Limb (tissue), 2 donors: Measurements from ENCODE around the gene MRNIP.

Experiments used
- DNase-seq, 2 donors: peaks; one replicate each; pipeline ENCODE4 v3.0.0-alpha.2; 2016; ENCODE audit errors: extremely low spot score in 2 of 2

The MRNIP gene, protein sequence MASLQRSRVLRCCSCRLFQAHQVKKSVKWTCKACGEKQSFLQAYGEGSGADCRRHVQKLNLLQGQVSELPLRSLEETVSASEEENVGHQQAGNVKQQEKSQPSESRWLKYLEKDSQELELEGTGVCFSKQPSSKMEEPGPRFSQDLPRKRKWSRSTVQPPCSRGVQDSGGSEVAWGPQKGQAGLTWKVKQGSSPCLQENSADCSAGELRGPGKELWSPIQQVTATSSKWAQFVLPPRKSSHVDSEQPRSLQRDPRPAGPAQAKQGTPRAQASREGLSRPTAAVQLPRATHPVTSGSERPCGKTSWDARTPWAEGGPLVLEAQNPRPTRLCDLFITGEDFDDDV

DNA sequence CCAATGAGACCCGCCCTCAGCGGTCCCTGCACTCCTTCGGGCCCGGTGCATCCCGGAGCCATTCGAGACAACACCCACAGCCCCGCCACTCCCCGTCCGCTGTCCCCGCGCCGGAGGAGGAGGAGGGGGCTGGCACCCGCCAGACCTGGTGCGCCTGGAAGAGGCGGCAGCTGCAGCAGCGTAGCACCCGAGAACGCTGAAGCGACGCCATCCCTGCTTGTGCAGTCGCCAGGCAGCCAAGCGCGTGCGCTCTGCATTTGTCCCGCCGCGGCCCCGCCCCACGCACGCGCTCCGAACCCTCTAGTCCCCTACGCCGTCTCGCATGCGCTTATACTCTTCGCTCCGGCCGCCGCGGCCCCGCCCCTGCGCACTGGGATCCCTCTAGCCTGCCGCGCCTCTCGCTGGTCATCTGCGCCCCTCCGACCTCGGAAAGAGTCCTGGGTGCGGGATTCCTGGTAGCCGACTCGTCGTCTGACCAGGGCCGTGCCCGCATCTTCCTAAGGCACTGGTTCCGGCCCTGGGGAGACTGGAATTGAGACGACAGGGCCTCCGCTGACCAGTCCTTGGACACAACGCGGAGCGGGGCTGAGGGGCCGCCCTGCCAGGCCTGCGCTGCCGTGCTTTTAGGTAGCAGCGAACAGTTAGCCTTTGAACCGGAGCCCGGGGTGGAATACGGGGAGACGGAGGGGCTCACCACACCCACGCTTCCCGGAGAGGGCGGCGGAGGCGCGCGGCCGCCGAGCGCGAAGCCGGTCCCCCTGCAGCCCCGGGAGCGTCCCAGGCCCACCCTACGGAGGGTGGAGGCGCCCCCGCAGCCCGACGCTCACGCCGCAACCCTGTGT lies at the start of gene MRNIP:
MRNIP (minus strand) TSS at position 232 of the 842 bp plus-strand sequence; CDS start at position 211, 21 bp downstream.
- peak; percentile 96 to 97 for DNase-seq

DNA sequence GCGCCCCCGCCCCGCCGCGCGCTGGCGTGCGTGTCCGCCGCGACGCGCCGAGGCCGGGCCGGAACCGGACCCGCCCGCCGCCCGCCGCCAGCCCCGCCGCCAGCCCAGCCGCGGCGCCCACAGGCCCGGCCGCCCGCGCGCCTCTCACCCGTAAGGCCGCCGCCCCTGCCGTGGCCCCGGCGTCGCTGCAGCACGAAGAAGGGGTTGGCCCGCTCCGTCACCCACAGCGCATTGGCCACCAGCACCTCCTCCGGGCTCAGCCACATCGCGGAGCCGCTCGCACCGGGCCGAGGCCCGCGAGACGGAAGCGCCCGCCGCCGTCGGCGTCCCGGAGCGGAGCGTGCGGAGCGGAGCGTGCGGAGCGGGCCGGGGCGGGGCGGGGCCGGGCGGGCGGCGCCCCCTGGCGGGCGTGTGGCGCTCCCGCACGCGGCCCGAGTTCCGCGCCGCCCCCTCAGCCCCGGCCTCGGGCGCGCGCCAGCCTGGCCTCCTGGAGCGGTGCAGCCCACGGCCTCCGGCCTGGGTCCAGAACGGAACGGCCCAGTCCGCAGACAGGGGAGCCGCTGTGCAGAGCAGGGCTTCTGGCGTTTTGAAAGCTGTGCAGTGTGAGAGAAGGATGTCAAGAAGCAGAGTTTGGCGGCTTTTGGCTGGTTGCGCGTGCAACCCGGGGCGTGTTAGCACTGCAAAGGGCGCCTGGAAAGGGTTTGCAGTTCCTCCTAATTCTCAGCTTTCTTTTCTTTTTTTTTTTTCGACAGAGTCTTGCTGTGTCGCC lies 49.1 kb upstream of the MRNIP start, which contains the start of gene TBC1D9B:
TBC1D9B (minus strand) TSS at position 342 of the 769 bp plus-strand sequence; CDS start at position 266, 76 bp downstream.
- DNase-seq, result peak; percentile 71 to 85

DNA sequence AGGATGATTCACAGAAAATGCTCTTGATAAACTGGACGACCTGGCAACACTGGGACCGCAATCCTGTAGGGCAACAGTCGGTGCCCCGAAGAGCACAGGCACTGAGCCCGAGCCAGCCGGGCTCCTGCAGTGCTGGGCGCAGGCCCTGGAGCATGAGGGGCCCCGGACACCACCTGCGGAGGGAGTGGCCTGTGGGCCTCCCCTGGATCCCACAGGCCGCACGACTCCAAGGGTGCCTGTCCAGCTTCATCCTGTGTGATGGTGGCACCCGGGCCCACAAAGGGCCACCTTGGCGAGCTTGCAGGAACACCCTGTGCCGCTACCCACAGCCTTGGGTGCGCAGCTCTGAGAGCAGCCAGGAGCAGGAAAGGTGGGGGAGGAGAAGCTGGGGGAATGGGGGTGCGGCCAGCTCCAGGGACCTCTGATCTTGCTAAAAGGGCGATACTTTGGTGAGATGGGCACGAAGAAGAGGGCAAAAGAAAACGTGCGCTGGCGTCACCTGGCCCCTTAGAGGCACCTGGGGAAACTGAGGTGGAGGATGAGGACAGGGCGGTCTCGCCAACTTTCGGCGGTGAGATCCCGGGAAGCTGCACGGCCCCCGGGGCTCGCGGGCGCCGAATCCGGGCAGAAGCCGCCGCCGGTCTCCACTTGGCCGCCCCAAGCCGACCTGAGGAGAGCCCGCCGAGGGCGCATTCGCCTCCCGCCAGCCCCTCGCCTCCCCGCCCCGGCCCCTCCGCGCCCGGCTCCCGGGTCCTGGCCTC lies 48.4 kb upstream of the MRNIP start:
- DNase-seq, result peak in 1 of 2 donors; percentile 46

DNA sequence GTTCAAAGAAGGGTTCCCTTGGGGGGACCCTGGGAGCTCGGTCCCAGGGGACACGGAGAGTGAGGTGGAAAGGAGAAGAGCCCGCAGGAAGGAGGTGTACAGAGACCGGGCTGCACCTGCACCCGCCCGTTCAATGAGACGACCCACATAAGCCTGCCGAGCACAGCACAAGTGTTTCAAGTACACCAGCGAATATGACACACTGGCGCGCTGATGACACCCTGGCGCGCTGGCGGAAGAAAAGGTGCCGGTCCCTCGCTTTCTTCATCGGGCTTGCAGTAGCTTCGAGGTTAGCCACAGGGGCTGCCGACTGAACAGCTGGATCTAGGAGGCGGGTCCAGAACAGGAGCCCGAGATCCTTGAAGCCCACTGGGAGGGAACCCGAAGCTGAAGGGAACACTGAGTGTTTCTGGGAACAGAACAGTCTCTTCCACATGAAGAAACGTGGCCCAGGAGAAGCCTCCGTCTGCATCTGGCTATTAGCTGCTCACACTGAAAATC lies 47.7 kb upstream of the MRNIP start:
- DNase-seq, result no peak

DNA sequence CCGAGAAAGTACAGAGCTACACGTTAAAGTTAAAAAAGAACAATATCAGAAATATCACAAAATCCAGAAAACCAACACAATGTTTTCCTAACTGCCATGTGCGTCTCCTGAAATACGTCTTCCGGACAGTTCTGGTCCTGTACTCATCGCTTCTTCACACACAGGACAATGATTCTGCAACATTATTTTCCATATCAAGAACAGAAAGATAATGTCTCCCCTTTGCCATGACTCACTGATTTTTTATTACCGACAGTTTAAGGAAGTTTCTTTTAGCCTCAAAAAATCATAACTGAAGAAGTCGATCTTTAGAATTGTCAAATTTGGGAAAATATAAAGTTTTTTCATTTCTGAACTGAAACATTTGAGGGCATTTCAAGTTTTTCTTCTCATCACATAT lies 46.5 kb upstream of the MRNIP start:
- DNase-seq, result no peak

DNA sequence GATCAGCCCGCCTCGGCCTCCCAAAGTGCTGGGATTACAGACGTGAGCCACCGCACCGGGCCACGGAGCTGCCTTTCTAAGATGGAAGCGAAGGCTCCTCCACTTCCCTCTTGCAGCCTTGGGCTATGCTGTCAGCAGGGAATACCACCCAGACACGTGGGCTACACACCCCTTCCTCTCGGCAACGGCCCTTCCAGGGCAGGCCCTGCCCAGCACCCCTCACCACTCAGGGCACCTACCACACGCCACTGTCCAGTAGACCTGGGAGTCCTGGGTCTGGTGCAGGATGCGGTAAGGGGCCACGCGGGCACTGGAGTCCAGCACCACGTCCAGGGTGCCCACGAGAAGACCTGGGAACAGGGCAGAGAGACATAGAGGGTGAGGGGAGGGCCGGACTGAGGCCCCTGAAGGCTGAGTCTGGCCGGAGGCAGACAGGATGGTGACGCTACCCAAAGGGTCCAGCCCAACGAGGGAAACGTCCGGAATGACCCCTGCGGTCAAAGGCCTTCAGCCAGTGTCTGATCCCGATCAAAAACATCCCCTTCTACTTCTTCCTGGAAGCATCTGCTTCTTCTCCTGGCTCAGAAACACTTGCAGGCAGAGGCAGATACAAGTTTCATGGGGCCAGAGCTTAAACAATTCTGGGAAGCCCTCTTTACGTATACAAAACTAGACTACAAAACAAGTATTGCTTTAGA lies 46.0 kb upstream of the MRNIP start:
- no peak for DNase-seq

DNA sequence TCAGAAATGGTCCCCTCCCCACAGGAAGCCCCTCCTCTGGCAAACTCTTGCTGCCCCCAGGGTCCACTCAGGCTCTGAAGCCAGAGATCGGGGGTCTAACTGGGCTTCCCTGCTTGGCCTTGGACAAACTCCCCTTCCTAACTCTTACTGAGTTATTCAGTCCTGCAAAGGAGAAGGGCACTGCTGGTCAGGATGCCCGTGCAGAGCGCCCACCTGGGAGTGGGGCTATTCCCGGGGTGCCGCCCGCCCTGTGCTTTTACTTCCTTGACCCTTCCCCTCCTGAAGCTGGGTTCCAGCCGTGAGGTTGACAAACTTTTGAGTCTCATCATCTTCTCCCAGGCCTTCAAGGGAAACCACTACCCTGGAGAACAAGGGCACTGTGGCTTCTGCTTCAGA lies 44.1 kb upstream of the MRNIP start:
- no peak for DNase-seq

DNA sequence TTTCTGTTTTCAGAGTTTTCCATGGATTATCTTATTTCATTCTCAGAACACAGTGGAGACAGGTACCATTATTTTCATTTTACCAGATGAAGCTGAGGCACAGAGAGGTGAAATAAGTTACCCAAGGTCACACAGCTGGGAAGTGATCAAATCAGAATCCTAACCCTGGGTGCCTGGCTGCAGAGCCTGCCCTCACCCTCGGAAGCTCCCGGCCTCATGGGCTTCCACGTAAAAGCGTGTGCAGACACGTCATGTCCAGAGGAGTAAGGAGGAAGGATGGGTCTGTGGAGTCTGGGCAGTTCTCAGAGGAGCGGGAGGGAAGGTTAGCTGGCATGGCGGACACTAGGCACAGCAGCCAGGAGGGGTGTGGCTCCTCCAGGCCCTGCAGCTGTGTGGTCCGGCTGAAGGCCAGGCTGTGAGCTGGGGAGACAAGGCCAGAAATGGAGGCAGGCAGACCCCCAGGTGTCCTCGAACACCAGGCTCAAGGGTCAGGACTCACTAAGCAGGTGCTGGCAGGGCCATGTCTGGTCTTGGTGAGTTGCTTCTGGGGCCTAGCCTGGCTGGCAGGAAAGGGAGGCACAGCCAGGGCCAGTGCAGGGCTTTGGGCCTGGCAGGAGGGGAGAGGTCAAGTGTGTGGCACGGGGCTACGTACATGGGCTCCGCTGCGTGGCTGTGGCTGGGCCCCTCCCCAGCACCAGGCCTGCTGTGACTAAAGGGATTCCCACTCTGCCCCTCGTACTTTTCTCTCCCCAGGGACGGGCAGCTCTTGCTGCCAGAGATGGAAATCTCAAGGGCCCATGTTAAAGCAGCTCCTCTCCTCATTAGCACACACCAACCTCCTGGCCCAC lies 43.5 kb upstream of the MRNIP start:
- DNase-seq, result no peak

DNA sequence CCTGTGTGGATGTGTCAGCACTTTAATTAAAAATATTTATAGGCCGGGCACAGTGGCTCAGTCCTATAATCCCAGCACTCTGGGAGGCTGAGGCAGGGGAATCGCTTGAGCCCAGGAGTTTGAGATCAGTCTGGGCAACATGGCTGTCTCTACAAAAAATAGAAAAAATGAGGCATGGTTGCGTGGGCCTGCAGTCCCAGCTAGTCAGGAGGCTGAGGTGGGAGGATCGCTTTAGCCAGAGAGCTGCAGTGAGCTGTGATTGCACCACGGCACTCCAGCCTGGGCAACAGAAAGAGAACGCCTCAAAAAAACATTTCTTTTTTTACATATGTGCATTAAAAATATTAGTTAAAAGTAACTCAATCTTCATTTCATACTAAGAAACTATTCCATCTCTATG lies 42.8 kb upstream of the MRNIP start:
- DNase-seq, result no peak

DNA sequence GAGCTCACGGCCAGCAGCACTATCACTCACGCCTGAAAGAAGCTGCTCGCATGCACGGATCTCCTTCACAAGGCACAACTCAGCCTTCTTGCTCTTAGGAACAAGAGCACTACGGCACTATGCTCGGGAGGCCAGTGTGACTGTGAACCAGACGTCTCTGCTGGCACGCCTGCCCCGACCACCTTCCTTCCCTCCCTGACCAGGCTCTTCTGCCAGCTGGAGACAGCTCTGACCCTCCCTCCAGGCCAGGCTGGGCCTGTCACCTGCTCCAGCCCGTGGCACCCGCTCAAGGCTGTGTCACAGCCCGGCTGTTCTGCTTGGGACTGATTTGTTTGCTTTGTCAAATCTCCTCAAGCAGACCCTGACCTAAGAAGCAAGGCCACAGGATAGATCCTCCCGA lies 42.1 kb upstream of the MRNIP start:
- DNase-seq, result no peak

DNA sequence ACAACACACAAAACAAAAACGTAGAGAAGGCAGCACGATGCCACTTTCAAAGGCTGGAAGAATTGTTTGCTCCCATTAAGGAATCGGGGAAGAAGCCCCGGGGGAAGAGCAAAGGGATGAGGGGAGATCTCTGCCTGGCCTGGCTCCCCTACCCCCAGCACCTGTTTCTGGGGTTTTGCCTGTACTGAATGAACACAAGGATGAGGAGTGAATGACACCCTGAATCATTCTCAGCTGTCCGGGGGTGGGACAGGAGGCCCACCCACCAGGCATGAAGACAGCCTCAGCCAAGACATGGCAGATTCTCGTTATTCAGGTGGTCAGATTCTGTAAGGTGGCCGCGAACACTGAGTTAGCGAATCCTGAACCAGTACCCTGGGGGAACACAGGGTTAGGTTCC lies 41.6 kb upstream of the MRNIP start:
- no peak for DNase-seq

DNA sequence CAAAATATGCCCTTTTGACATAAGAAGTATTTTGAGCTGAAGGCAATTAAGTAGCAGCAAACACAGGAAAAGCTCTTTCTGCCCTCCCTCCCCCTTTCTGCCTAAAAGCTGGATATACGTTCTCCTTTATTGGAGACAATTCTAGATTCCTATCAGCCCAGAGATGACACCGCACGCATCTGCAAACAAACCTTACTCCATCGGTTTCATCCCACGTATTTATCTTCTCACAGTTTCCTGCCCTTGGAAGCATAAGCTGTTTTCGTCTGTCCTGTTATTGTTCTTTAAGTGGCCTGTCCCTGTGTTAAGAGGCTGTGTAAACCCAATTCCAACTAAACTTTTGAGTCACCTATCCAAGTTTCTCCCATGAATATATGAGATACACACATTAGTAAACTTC lies 37.2 kb upstream of the MRNIP start:
- DNase-seq, result no peak

DNA sequence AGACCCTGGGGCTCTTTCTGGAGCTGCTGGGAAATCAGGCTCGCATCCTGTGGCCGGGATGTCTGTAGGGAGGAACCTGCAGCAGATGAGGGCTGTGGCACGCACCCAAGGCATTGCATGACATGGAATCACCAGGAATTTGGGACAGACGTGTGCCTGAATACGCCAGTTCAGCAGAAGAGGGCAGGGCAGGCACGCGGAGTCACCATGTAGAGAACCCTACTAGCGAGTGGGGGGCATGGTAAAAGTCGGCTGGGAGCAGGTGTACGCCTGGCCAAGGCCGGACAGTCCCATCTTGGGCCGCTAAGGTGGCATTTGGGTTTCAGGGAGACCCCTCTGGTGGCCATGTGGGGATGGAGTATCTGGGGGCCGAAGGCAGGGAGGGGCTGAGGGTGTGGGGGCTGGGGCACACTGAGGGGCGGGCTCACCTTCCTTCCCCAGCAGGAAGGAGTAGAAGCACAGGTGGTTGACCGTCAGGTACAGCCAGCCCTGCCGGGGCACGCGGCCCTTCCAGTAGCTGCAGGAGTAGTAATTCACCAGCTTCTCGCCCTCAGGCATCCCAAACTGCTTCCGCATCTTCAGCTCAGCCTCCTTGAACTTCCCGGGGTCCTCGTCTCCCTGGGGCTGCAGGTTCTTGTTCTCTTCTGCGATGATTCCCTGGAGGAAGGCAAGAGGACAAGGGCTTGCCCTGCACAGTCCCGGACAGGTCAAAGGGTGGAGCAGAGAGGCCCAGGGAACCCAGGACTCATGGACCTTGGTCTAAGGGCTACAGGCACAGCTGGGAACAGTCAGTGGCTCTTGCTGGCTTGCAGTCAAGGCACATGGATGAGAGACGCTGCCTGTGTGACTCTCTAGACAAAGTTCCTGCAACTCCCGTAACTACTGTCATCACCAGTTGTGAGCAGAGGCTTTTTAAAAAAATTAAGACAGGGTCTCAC lies 35.6 kb upstream of the MRNIP start:
- no peak for DNase-seq

DNA sequence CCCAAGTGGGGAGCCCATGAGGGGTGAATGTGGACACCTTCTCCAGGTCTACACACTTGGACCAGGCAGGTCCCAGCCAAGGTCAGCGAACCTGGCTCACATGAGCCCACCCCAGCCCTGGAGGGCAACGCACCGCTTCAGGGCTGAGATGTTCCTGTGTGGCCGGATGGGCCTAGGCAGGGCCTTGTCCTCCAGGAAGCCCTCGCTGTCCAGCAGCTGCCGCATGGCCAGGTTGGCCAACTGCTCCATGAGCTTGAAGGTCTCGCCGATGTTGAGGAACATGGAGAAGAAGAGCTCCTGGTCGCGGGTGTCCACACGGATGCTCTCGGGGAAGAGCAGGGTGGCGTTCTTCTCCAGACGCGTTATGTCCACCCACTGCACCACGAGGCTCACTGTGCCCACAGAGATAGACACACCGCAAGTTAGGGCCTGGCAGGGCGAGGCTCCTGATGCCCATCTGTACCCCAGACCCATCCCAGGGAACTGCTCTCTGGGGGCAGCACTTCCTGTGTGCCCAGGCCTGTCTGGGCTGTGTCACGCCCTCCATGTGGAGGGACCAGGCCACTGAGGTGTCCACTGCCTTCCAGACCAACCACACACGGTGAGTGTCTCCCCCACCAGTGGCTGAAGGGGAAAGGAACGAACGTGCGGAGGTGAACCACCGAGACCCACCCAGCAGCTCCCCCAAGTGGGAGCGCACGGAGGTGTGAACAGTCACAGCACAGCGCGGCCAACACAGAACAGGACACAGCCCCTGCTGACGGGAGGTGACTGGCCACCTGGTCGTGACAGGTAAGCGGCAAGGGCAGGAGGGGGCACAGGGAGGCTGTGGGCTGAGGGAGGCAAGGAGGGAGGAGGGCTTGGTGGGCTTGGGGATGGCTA lies 34.7 kb upstream of the MRNIP start:
- DNase-seq, result no peak

DNA sequence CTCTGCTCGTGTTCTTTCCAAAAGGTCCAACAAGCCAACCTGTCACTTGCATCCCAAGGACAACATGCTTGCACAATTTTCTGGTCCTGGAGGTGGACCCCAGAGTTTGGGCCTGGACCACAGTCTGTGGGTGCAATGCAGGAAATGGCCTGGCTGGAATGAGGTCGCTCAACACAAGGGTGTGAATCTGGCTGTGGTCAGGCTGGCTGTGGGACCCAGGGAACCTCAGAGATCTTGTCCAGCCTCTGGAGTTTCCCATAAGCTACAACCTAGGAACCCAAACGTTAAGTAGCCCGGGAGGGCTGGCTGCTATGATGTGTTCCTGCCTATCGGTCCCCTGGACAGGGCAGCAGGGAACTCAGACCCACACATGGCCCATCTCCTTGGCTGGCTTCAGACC lies 33.6 kb upstream of the MRNIP start:
- DNase-seq, result no peak

DNA sequence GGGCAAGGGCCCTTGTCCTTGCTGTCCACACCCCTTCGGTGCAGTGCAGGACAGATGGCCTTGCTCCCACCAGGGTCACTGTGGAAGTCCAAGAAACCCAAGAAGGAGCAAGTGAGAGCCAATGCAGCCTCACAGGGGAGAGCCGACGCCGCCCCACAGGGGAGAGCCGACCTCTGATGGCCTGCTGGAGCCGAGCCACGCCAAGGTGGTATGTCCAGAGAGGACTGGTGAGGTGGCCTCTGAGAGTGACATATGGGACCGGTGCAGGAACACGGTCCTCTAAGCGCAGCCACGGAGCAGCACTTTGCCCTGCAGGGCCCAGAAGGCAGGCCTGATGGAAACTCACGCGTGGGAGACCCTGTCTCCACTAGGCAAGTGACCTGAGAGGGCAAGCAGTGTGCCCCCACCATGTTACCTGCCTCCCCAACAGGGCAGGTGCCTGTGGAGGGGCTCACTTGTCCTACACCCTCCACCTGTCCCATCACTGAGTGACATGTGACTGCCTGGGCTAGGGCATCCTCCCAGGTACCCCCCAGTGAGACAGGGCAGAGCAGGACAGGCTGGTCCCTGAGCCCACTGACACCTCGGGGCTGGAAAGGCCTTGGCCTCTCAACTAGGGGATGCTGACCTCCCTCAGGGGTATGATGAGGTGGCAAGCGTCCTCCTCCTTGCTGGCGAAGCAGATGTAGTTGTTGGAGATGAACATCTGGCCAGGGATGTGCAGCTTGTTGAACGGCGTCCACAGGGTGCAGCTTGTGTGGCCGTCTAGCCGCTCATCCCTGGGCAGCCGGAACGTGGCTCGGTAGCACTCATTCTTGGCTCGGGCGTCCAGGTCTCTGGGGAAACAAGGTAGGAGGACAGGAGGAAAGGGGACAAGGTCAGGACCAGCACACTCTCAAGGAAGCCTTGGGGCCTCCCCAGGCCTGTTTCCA lies 32.4 kb upstream of the MRNIP start:
- no peak for DNase-seq
